HCEC 1CT (cell line): Measurements from ENCODE around the gene TGFBR1.

ENCODE experiments used
- DNase-seq: peaks from one replicate; pipeline ENCODE4 v3.0.0-alpha.2; 2017

Gene TGFBR1

DNA sequence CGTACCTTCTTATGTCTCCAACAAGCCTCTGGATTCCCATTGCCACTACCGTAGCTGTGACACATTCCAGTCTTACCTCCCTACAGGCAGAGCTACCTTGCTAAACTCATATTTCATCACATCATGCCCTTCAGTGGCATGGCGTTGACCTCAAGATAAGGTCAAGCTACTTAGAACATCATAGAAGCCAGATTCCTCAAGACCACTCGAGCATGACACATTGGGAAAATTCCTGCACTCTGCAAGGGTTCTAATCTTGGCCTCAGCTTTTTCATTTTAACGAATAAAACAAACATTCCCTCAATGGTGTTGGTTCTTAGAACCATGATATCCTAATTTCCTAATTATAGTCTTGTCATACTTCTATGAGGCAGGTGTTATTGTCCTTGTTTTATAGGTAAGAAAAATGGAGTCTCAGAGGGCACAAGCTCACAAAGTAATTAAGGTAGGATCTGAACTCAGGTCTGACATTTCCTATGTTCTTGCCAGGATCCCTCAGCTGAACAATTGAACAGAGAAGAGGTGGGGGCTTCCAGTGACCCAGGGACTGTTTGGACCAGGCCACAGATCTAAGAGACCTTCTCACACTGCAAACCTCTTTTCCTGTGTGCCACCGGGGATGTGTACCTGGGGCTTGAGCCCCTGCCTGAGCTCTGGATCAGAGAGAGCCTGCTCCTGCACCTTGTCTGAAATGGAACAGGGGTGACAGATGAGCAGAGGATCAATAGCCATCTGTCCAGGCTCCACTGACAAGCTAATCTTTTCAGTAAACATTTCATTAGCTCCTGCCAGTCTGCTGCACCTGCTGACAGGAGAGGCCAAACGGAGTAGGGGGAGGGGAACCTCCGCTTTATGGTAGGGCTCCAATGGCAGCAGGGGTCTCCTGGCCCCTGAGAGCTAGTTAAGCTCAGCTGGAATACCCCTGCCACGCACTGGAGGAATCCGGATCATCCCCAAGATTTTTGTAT lies 67.5 kb downstream of the TGFBR1 start:
- DNase-seq = no peak

GRCh38 chr9:99173570-99174504 lies 68.9 kb downstream of the TGFBR1 start:
- DNase-seq = no peak

- no peak for DNase-seq
Measured at GRCh38 chr9:99176527-99177013, 71.7 kb downstream of the TGFBR1 start.

DNA sequence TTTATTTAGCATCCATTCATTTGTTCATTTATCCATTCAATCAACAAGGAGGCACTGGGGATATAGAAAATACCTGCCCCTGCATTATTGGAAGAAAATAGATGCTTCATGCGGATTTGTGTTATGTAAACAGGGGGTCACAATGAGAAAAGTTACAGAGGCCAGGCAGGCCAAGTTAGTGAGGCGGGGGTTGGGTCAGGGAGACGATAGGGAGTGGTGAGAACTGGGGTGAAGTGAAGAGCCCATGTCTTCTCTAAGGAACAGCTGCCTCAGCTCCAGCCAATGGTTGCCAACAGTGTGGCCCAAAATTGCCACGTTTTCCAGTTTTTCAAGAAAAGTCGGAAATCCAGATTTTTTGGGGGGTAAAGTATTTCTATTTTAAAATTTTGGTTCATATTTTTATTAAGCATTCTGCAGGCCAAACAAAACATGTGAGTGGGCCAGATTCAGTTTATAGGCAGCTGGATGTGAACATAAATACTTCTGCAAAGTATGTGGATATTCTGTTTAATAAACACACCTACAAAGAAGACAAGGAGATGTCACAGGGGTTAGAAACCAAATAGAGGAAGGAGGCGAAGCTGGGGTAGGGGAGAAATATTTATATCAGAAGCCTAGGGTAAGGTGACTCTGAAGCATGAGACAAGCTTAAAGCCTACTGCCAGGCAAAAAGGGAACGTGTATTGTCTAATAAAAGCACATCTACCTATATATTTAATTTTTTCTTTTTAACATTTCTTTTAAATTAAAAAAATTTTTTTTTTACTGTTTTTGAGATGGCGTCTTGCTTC lies 72.9 kb downstream of the TGFBR1 start:
- no peak for DNase-seq

- no peak for DNase-seq
Measured at GRCh38 chr9:99178912-99179872, 74.3 kb downstream of the TGFBR1 start.

GRCh38 chr9:99180199-99180598 lies 75.3 kb downstream of the TGFBR1 start:
- DNase-seq = no peak

DNA sequence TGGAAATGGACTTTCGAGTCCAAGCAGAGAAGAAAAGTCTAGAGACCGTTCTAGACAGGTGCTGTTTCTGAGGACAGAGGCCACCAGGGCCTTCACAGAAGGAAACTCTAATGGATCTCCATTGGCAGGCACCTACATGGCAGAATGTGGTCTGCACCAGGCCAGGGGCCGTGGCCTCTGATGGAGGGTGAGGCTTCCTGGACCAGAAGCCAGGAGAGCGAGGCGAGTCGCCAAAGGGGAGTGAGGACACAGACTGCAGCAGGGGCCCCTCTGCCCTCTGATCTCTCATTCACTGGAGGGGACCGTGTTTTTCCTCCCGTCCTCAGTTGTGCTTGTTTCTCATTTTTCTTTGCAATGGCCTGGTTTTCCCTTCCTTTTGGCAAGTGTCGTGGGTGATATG lies 75.7 kb downstream of the TGFBR1 start:
- no peak for DNase-seq

DNA sequence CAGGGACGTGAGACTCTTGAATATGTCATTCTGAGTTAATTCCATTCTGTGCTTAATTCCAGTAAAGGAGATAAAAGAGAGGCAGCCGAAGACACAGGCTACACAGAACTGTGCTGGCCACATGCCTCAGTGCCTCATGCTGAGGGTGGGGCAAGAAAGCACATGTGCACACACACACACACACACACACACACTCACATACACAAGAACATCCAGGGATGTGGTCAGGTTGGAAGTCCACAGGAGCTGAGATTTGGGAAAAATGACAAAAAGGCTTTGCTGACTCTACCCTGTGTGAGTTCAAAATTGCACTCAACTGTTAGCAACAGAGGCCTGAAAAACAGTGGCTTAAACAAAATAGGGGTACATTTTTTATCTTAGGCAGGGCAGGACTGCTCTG lies 76.3 kb downstream of the TGFBR1 start:
- DNase-seq = no peak

DNA sequence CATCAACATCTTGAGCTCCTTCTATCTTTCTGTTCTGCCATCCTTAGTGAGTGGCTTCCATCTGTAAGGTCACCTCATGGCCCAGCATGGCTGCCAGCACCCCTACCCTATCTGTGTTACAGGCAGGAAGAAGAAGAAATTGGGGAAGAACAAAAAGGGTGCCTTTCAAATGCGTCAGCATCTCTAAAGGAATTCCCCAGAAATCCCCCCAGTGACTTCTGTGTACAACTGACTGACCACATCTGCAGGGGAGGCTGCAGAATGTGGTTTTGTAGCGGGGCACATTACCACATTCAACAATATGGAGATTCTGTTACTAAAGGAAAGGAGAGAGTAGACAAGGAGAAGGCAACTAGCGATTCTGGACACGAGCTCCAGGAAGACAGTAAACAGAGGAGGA lies 76.7 kb downstream of the TGFBR1 start:
- DNase-seq = no peak

DNA sequence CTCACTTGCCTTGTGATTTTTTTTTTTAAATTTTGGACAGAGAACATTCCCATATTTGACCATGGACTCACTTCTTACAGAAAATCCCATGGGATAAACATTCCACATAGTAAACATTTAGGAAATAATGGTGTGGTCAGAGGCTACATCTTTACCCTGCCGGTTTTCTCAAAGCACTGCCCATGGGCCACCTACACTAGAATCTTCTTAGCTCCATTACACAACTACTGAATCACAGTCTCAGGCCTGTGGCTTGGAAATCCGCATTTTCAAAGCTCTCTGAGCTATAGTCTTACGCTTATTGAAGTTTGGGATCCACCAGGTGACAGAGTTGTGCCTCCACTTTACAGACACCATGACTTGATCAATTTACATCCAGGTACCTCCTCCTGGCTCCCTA lies 77.4 kb downstream of the TGFBR1 start:
- DNase-seq = no peak

GRCh38 chr9:99183616-99184015 lies 78.7 kb downstream of the TGFBR1 start:
- DNase-seq = no peak

DNA sequence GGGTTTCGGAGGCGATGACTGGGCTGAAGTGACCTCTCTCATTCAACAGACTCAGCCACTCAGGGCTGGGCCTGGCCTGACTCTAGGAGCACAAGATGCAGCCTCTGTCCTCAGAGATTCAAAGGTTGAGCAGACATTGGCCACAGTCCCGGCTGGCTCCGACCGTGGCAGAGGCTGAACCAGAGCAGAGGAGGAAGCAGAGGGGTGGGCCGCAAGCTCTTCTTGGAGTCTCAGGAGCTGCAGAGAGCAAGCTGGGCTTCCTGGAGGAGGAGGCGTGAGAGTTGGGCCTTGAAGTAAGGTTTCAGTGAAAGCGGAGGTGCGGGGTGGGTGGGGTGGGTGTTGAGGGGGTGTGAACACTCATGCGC lies 79.2 kb downstream of the TGFBR1 start:
- no peak for DNase-seq

DNA sequence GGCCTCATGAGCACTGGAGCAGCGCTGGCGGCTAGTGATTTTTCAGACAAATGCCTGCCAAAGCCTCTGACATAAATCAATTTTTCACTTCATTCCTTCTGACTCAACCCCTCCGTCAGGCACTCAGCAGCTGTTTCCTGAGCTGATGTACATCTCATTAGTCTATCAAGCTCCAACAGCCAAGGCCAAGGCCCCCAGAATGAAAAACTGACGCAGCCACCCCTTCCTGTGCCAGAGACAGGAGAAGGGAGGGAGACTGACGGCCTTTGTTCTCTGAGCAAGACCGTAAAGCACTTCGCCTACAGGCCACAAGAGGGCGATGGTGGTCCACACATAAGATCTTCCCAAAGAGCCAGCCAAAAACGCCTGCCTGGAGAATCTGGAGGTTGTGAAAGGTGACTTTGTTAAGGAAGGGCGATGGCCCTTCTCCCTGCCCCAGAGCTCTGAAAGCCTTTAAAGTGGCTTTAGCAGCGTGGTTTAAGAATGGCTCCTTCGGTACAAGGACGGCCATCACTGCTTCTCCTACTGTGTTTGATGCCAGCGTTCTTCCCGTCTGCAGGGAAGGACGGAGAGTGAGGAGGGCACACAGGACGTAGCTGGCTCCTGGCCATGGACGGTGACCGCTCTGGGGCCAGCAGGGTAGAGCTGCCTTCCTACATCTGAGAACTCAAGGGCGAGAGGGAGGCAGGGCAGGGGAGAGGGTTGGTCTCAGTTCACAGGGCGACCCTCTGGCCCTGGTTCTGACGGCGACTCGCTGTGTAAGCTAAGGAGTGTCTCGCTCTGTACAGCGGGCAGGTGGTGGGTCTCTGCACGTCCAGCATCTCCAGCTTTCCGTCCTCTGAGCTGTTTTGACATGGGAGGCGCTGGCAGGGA lies 79.8 kb downstream of the TGFBR1 start:
- DNase-seq = peak; percentile 84

GRCh38 chr9:99185348-99185632 lies 80.4 kb downstream of the TGFBR1 start:
- no peak for DNase-seq

GRCh38 chr9:99185934-99186333 lies 81.0 kb downstream of the TGFBR1 start:
- DNase-seq = no peak

DNA sequence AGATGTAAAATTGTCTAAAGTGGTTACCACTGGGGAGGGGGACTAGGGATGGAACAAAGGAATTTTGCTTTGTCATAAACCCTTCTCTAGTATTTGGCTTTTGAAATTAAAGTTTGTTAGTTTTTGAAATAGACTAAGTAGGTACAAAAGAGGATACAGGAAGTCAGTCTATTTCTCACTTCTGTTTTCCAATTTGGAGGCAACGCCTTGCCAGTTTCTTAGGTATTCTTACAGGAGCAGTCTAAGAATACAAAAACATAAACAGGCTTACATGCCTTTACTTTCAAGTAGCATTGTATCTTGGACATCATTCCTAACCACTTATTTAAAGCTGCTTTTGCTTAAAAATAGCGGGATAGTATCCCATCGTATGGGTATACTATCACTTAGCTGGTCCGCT lies 82.4 kb downstream of the TGFBR1 start:
- no peak for DNase-seq

DNA sequence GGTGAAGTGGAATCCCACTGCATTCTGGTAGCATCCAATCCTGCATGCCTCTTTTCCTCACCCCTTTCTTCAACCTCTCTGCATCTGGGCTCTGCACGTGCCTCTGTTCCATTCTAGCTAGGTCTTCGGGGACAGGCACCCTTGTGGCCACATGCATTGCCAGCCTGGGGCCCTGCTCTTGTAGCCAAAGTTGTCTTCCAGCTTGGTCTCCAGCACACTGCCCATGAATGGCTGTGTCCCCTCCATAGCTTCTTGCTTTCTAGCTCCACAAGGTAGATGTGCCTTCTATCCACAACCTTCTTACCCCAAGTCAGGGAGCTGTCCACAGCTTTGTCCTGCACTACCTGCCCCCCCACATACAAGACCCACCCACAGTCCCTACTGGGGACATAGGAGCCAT lies 84.3 kb downstream of the TGFBR1 start:
- no peak for DNase-seq

DNA sequence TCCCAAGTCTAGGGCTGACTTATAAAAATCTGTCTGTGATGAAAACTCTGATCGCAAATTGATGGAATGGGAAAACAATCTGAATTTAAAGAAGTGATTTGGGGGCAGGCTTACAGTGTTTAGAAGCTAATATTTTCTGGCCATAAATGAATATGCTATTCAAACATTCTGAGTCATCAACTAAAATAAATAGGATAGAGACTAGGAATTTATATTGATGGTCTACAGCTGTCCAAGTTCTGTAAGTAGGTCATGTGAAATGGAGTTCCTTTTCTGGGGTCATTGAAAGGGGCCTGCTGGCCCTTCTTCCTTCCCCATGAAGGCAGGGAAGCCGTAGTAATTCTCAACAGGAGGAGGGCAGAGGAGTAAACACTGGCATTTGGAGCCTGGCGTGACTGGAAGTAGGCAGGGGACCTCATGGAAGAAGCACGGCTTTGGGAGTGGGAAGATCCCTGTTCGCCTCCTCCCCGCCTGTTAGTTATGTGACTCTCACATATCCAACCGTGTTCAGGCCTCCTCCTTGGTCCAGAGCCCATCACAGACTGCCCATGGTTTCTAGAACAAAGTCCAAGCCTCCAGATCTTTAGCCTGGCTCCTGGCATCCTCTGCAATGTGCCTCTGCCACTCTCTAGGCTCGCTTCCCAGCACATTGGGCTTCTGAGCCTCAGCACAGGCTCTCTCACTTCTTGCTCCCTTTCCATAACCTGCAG lies 85.1 kb downstream of the TGFBR1 start:
- peak; percentile 74 for DNase-seq

GRCh38 chr9:99190597-99191283 lies 85.8 kb downstream of the TGFBR1 start:
- no peak for DNase-seq
